ENCODE results near the gene PTPRZ1. TPM values are rescaled to one million over a fixed set of nuclear protein-coding genes. Genes with fewer than 3 reads are reported as not detected.

PTPRZ1 gene
- total RNA-seq, 1 donor from 2014 or later: not detected

DNA sequence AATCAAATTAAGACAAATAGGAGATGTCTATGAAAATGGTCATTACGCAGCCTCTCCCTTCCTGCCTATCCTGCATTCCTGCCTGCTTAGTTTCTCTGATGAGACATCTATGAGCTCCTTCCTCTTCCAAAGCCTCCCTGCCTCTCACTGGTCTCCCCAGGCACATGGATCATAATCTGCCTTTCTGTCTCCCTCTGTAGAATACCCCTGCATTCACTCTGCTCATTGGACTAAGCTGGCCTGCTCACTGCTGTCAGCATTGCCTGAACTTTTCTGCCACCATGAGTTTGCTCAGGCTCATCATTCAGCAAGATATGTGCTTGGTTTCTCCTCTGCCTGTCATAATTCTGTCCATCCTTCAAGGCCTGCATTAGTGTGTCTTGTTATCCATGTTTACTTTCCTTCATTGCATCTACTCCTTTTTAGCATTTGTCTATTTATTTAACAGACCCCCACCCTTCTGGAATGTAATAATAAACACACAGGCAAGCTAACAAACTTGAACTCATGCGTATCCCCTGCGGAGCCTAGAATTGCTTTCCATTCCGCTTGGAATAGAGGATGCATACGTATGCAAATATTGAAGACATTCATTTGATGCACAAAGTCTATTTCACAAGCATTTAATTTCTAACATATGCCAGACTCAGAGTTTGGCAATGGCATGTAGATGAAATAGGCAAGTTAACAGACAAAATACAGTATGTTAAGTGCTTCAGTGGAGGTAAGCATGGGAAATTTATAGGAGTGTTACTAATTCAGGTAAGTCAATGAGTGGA lies 88.3 kb downstream of the PTPRZ1 start:
- no peak for DNase-seq (ENCODE audit: low read depth)
- H3K4me3 ChIP-seq (ENCODE audit: low read depth, low read length): no peak overlapping the region
- TF ChIP-seq CTCF (conservative IDR thresholded peaks at IDR 0.05; ENCODE audit: low read depth, low read length): no peak

DNA sequence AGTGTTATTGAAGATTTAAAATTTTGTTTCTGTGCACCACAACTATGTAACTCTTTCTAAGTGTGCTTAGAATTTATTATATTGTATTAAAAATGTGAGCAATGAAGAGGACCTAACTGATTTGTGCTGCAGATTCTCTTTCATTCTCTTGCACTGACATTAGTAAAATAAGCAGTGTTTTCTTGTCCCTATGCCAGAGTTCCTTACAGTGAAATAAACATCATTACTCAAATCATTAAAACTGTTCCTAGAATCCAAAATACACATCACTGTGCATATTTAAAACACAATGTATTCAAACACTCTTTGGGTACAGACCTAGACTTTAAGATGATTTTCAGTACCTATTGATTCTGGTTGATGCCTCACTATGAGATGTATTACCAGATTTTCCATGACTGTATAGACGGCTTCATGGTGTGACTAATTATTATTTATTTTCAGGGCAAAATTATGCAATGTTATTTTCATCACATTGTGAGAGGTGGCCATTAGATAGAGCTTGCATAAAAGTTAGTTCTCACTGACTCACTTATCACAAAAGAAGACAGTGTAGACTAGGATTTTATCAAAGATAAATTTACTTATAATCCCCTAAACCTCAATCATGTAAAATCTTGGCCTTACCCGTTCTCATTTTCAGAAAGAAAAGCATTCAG lies 93.4 kb downstream of the PTPRZ1 start:
- DNase-seq (ENCODE audit: low read depth): no peak
- no peak for TF ChIP-seq CTCF (conservative IDR thresholded peaks at IDR 0.05; ENCODE audit: low read depth, low read length)
- H3K4me3 ChIP-seq (ENCODE audit: low read depth, low read length): no peak overlapping the region

DNA sequence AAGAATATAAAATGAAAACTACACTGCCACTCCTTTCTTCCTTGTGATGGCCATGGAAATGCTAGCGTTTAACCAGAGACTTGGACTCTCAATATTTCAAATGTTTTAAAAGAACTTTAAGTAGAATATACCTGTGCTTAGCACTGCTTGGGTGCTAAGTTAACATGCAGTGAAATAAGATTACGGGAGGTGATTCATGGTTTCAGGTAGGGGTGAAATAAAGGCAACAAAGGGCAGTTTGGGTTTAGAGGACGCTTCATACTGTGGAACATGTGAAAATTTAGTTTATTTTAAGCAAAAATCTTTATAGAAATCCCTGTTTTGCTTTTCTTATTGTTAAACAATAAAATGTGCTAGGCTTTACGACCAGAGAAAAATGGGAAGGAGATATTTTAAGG lies 94.0 kb downstream of the PTPRZ1 start:
- no peak for DNase-seq (ENCODE audit: low read depth)
- TF ChIP-seq CTCF (conservative IDR thresholded peaks at IDR 0.05; ENCODE audit: low read depth, low read length): no peak
- H3K4me3 ChIP-seq (ENCODE audit: low read depth, low read length): no peak overlapping the region

DNA sequence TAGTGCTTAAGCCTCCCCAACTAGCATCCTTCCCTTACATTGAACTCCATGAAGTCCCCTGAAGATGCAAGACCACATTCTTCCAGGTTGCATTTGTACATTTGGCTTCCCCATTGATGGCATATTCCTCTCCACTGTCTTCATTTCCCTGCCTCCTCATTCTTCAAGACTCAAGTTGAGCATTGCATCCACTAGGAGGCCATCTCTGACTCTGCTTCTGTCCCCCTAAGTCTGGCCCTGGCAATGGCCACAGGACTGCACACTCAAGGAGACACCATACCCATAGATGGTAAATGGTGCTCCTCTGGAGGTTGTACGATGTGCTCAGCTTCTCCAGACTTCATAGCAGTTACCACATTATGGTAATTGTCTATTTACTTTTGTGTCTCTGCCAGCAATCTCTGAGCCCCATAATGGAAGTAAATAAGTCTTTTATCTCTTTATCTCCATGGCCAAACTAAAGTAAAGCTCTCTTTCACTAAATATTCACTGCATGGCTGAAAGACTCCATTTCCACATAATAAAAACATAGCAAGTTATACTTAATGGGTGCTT lies 112.6 kb downstream of the PTPRZ1 start:
- H3K4me3 ChIP-seq (ENCODE audit: low read depth, low read length): no peak overlapping the region
- peak; percentile 24 for TF ChIP-seq CTCF (conservative IDR thresholded peaks at IDR 0.05; ENCODE audit: low read depth, low read length)
- no peak for DNase-seq (ENCODE audit: low read depth)

DNA sequence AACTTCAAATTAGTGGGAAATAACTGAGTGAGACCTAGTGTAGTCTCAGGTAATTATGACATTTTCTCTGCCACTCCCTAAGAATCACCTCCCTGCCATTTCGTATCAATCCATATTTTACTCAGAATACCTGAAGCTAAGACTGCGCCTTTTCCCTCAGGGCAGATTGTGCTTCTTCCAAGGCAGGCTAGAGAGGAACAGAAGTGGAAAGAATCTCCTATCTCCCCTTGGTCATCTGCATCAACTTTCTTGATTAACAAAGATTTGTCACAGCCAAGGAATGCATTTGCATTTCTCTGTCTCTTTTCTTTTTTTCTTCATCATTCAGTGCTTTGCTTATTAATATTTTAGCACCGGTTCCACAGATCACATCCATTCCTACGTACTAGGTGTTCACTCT lies 119.1 kb downstream of the PTPRZ1 start:
- no peak for TF ChIP-seq CTCF (conservative IDR thresholded peaks at IDR 0.05; ENCODE audit: low read depth, low read length)
- no peak for DNase-seq (ENCODE audit: low read depth)

GRCh38 chr7:121994625-121995410 lies 121.9 kb downstream of the PTPRZ1 start:
- H3K4me3 ChIP-seq (ENCODE audit: low read depth, low read length): no peak overlapping the region
- TF ChIP-seq CTCF (conservative IDR thresholded peaks at IDR 0.05; ENCODE audit: low read depth, low read length): peak; percentile 83
- DNase-seq (ENCODE audit: low read depth): peak; percentile 36

More for the DNA sequence above, 119.1 kb downstream of the PTPRZ1 start:
- no peak overlapping the region for H3K4me3 ChIP-seq (ENCODE audit: low read depth, low read length)

Data from epithelial cell of proximal tubule (primary cell).